H54 (cell line): Measurements from ENCODE around the gene IFI27L1.

Experiments used
- DNase-seq: peaks from one replicate; pipeline ENCODE4 v3.0.0; 2011; ENCODE audit warnings: low spot score, mixed read lengths; ENCODE audit not compliant: insufficient read length
- FAIRE-seq: peaks from 3 replicates; lab custom pipeline; 2011; peaks lifted over from hg19 to GRCh38; lab: Jason Lieb, UNC
- POLR2A ChIP-seq: IDR thresholded peaks from 2 replicates; pipeline ENCODE4 v1.6.1; 2011; ENCODE audit warnings: low read depth, mild to moderate bottlenecking, low read length

Gene IFI27L1

DNA sequence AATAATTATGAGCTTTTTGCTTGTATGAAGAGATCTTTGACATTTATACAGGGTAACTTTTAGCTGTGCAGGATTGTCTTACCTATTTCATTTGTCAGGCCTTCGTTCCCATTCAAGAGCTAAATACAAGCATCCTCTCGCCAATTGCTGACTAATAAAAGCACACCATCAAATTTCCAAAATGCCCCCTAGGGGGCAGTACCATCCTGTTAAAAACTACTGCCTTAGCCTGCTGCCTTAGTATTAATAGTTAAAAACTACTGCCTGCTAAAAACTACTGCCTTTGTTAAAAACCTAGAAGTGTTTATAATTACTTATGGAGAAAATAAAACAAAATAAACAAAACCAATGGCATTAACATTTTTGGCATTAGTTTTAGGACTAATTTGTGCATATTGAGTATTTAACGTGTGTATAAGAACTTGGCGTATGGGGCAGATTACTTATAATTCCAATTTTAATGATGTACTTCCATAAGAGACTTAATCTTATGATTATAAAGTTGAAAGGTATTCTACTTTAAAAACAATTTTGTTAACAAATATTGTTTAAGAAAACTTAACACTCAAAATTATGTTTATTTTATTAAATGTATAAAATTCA is 51.3 kb downstream of the IFI27L1 start:
- FAIRE-seq (peak; percentile 88), DNase-seq (no peak)
- no peak for TF ChIP-seq POLR2A

DNA sequence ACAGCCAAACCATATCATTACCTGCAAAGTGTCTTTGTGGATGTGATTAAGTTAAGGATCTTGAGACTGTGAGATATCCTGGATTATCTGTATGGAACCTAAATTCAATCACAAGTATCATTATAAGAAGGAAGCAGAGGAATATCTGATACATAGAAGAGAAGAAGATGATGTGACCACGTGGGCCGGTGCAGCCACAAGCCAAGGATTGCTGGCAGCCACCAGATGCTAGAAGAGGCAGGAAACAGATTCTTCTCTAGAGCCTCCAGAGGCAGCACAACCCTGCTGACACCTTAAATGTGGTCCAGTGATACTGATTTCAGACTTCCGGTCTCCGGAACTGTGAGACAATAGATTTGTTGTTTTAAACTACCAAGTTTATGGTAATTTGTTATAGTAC is 54.4 kb downstream of the IFI27L1 start:
- no peak for TF ChIP-seq POLR2A
- no peak for FAIRE-seq
- no peak for DNase-seq

DNA sequence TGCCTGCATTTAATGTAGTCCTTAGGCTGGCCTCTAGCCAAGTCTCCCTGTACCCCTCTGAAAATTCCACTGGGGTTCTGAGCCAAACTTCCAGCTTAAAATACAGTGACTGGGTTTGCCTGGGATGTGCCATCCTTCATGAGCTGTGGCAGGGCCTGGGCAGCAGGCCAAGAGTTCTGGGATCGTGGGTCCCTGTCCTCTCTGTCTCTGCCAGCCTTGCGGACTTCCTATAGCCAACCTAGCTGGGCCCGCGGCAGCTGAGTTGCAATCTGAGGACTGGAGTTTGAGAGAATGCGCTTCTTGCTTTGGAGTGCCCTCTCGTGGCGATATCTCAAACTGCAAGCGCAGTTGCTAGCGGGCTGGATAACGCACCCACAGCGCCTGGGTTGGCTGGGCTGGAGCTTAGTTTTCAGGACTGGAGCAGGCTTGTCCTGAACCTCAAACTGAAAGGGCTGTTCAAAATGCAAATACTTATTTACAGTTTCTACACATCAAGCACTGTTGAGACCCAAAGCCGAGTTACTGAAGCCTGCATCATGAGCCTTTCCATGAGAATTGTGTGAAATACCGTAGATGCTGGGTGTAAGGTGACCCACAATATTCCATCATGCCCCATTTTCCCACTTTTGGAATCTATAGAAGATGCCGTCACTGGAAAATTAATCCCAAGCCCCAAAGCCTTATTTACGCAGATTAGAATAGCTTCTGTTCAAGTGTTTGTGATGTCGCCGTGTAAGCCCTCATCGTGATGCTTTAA is 55.6 kb downstream of the IFI27L1 start:
- DNase-seq (peak; percentile 55), FAIRE-seq (peak; percentile 98)
- TF ChIP-seq POLR2A, result no peak

DNA sequence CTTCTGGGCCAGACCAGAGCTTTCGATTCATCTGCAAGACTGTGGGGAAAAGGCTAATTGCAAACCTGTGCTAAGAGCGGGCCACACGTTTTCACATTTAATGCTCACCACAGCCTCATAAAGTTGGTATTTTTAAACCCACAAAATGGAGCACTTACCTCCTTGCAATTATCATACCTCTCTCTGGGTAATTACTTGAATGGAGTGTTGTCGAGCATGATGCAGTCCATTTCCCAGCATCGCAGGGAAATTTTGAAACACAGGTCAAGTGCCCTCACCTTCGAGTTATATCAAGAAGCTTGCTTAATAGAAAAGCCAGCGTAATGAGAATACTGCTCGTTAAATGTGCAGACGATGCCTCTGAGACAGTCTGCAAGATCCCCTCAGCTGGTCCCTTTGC is 57.1 kb downstream of the IFI27L1 start:
- FAIRE-seq (no peak), DNase-seq (no peak)
- no peak for TF ChIP-seq POLR2A

DNA sequence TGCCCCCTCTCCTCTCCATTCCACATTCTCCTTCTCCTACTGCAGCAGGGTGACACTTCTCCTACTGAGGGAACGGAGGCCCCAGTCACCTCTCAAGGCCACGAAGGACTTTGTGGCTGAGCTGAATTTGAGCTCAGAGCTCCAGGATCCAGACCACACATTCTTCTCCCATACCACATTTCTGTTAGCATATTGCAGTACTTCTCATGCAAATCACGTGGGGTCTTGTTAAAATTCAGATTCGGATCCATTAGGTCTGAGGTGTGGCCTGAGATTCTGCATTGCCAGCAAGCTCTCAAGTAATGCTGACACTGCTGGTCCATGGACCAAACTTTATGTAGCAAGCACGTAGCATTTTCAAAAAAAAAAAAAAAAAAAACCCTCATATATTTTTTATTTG is 57.9 kb downstream of the IFI27L1 start:
- FAIRE-seq (no peak), DNase-seq (no peak)
- no peak for TF ChIP-seq POLR2A

DNA sequence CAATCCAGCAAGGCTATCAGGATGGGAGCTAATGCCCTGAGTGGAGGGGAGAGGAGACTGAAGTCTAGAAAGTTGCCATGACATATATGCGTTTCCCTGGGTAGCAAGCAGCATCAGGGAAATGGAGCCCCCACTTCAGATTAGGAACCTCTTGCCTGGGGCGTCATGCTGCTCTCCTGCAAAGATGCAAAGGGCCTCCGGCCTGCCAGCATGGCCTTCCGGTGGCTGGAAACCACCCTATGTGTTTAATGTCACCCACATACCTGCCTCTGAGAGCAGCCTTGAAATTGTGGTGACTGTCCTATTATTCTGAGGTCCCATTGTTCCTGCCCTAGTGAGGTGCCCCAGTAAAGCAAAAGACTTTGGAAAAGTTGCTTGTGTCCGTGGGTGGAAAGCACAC is 58.3 kb downstream of the IFI27L1 start:
- no peak for FAIRE-seq
- no peak for DNase-seq
- TF ChIP-seq POLR2A, result no peak

DNA sequence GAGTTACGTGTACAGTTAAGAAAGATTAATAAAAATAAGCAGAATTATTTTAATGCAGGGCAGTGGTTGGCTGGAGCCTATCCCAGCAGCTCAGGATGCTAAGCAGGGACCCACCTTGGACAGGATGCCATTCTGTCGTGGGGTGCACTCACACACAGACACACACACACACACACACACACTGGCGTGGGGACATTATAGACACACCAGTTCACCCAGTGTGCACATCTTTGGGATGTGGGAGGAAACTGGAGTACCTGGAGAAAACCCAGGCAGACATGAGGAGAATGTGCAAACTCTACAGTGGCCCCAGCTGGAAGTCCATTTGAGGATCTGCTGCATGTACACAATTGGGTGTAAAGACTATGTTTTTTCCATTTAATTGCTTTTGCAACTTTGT is 61.1 kb downstream of the IFI27L1 start:
- no peak for TF ChIP-seq POLR2A
- FAIRE-seq, result no peak
- no peak for DNase-seq

DNA sequence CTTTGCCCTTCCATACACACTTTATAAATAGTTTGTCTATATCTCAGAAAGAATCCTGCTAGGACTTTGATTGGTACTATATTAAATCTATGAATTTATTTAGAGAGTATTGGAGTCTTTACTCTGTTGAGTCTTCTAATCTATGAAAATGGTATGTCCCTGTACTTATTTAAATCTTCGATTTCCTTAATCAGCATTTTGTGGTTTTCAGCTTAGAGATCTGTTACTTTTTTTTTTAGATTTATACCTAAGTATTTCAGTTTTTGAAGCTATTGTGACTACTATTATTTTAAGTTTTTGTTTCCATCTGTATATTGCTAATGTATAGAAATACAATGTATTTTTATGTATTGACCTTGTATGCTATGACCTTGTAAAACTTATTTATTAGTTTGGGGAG is 61.7 kb downstream of the IFI27L1 start:
- no peak for DNase-seq
- no peak for FAIRE-seq

DNA sequence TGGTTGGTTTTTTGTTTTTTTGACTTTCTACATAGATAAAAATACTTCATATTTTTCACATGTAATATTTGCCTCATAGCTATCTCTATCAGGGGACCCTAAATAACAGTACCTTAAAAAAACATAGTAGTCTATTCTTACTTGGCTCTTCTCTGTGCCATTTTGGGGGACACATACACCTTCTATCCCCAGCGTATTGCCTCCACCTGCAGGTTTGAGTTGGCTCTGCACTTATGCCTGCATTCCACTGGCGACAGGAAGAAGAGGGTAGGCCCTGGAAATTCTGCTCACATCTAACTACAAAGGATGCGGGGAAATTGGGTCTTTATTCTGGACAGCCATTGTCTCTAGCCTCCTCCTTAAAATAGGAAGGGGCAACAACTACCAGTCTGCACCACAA is 62.1 kb downstream of the IFI27L1 start:
- DNase-seq (no peak), FAIRE-seq (no peak)
- no peak for TF ChIP-seq POLR2A

More for the DNA sequence above, 61.7 kb downstream of the IFI27L1 start:
- TF ChIP-seq POLR2A, result no peak

DNA sequence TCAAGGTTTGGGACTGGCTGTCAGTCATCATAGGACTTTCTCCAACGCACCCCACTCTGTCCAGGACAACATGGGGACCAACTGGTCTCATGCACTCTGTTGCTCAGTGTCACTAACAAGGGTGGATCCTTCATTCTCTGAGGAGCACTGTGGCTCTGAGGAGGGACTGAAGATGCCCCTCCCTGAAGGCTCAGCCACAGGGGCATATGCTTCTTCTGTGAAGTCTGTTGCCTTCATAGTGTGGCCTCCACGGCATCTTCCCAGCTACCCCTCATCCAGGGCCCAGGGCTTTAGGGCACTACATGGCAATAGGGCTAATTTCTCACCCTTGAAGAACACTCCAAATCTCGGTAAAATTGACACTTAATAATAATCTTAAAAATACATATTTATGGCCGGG is 62.6 kb downstream of the IFI27L1 start:
- TF ChIP-seq POLR2A, result no peak
- FAIRE-seq, result no peak
- DNase-seq, result no peak

DNA sequence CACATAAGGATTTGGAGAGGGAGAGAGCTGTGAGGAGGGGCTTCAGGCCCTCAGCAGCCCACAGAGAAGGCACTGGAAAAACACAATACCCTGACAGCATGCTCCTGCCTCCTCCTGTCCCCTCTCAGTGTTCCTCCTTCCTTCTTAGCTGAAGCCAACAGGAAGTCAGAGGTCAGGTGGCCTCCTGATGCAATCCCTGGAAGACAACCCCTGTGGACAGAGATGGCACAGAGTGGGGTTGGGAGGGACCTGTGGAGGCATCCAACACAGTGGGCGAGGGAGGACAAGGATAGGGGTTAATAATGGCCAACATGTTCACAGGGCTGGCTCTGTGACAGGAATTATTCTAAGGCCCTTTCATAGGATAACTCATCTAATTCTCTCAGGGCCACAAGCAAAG is 63.7 kb downstream of the IFI27L1 start:
- DNase-seq (no peak), FAIRE-seq (no peak)
- TF ChIP-seq POLR2A, result no peak

DNA sequence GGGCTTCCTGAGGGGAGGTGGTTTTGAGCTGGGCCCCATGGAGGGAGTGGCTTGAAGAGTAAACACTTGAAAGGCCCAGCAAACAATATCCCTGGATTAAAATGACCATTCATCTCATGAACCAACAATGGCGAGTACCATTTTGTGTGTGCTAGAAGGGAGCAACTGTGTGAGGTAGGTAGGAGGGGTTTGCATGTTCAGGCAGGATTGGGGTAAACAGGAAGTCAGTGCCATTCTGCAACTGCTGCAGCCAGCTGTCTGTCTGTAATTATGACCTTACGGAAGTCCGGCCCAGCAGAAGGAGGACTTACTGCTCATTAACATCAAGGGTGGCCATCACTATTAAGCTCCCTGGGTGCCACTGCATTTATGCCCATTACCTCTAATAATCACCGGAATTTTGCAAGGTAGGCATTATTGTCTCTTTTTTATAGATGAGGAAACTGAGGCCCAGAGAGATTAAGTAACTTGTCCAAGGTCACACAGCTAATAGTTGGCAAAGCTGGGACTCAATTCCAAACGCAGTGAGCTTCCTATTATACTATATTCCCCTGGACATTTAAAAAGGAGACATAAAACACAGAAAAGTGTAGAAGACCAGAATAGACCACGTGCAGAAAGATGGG is 64.9 kb downstream of the IFI27L1 start:
- DNase-seq (no peak), FAIRE-seq (no peak)
- TF ChIP-seq POLR2A, result no peak
